ENCODE data around the gene PAF1. TPM values are rescaled to one million over a fixed set of nuclear protein-coding genes. Genes with fewer than 3 reads are reported as not detected.

PAF1 gene
- polyA plus RNA-seq, 3 donors: 22.7 to 37.8 (median 25.2) TPM

DNA sequence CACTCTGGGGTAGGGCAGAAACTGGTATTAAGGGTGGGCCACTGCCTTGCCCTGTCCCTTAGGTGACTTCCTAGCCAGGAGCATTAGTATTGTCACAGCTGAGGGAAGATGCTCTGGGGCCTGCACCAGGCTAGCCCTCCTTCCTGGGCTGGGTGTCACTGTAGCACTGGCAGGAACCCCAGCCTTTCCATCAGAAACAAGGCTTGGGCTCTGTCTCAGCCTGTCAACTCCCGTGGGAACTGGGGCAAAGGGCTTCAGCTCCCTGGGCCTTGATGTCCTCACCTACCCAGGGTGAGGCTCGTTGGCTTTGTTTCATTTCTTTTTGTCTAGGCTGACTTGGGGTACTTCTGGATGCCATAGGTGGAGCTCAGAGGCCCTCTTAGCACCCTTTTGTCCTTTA is 18.0 kb downstream of the PAF1 start:
- H3K27ac ChIP-seq (ENCODE audit: low read depth in 1 of 2, low read length in 2 of 2): no peak overlapping the region
- peaks cover 91 to 100% of the 10 kb centered on the region in 2 donors for H3K36me3 ChIP-seq (replicated peaks in 1 of 2; ENCODE audit: control insufficient read depth in 1 of 2, insufficient read depth in 2 of 2, low read length in 2 of 2)
- H3K4me1 ChIP-seq (ENCODE audit: control insufficient read depth in 1 of 2, insufficient read depth in 2 of 2, low read length in 2 of 2): no peaks in the 10 kb centered on the region
- DNase-seq: no peak
- H3K9ac ChIP-seq (ENCODE audit: insufficient read depth, low read length, poor library complexity, severe bottlenecking): no peak overlapping the region
- no peak overlapping the region for H3K4me3 Mint-ChIP-seq
- no peaks in the 10 kb centered on the region for H4K20me1 ChIP-seq (ENCODE audit: insufficient read depth, low read length)
- H3K4me1 Mint-ChIP-seq: no peaks in the 10 kb centered on the region
- H3K9me3 Mint-ChIP-seq: no peaks in the 10 kb centered on the region
- no peaks in the 10 kb centered on the region for H3K79me2 ChIP-seq (ENCODE audit: insufficient read depth, low read length)
- H3K27ac Mint-ChIP-seq: peak overlapping the region in 1 of 7 donors; percentile 76
- 100% methylated on average over 2 of the region's 2 CpGs for WGBS (ENCODE audit: insufficient coverage)
- intact Hi-C loops (cut with micrococcal nuclease): no loop called here
- peaks cover 0 to 2% (median 0%) of the 10 kb centered on the region in 3 donors for H3K27me3 Mint-ChIP-seq (ENCODE audit: low read depth in 3 of 3)
- H3K4me3 ChIP-seq (replicated peaks in 1 of 3; ENCODE audit: low read depth in 2 of 3, low read length in 3 of 3): no peak overlapping the region
- H3K9me3 ChIP-seq (replicated peaks in 1 of 2; ENCODE audit: control insufficient read depth in 1 of 2, insufficient read depth in 1 of 2, low read length in 2 of 2): no peaks in the 10 kb centered on the region
- no peak overlapping the region for H3K4me2 ChIP-seq (replicated peaks; ENCODE audit: extremely low read depth, low read length, poor library complexity, severe bottlenecking)
- TF ChIP-seq, protein P1, sequence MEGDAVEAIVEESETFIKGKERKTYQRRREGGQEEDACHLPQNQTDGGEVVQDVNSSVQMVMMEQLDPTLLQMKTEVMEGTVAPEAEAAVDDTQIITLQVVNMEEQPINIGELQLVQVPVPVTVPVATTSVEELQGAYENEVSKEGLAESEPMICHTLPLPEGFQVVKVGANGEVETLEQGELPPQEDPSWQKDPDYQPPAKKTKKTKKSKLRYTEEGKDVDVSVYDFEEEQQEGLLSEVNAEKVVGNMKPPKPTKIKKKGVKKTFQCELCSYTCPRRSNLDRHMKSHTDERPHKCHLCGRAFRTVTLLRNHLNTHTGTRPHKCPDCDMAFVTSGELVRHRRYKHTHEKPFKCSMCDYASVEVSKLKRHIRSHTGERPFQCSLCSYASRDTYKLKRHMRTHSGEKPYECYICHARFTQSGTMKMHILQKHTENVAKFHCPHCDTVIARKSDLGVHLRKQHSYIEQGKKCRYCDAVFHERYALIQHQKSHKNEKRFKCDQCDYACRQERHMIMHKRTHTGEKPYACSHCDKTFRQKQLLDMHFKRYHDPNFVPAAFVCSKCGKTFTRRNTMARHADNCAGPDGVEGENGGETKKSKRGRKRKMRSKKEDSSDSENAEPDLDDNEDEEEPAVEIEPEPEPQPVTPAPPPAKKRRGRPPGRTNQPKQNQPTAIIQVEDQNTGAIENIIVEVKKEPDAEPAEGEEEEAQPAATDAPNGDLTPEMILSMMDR (IDR thresholded peaks at IDR 0.05): no peak
- no peak overlapping the region for H2AFZ ChIP-seq (ENCODE audit: insufficient read depth, low read depth, low read length, poor library complexity, severe bottlenecking)
- no peaks in the 10 kb centered on the region for H3K27me3 ChIP-seq (ENCODE audit: control insufficient read depth in 2 of 2, insufficient read depth in 2 of 2, low read length in 2 of 2)
- H3K36me3 Mint-ChIP-seq: peaks cover 83 to 91% of the 10 kb centered on the region in 2 donors

DNA sequence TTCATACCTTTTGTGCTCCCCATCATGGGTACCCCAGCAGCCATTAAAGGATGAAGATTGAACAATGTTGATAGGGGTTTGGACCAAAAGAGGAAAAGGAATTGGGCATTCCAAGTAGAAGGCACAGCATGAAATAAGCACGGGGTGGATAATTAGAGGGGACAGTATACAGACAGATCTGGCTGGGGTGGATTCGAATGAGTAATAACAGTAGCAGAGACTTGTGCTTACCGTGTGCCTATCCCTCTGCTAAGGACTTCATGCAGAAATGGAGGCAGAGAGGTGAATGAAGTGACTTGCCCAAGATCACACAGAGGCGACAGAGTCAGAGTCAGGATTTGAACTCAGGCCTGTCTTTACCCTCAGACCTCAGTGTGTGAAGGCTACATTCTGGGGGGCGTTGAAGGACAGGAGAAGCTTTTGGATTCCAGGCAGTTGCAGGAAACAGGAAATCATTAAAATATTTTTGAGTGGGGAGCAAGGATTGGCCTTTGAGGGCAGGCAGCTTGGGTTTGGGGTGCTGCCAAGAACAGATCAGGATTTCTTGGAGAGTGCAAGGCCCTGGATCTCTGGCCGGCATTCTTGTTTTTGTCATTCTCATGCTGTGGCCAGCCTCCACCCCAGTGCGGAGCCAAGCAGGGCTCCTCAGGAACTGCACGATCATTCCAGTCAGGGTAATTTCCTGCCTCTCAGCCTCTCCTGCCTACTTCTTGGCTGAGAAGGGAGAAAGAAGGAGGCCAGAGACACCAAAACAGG is 18.7 kb downstream of the PAF1 start:
- 77% methylated on average over 6 of the region's 8 CpGs for WGBS (ENCODE audit: insufficient coverage)
- TF ChIP-seq, protein P1 (IDR thresholded peaks at IDR 0.05): no peak
- Histone ChIP-seq H3K4me3 (replicated peaks in 1 of 3; ENCODE audit: low read depth in 2 of 3, low read length in 3 of 3) (no peak overlapping the region), H3K36me3 (replicated peaks in 1 of 2; ENCODE audit: control insufficient read depth in 1 of 2, insufficient read depth in 2 of 2, low read length in 2 of 2) (peaks cover 85 to 99% of the 10 kb centered on the region in 2 donors), H4K20me1 (ENCODE audit: insufficient read depth, low read length) (no peaks in the 10 kb centered on the region), H3K9me3 (replicated peaks in 1 of 2; ENCODE audit: control insufficient read depth in 1 of 2, insufficient read depth in 1 of 2, low read length in 2 of 2) (no peaks in the 10 kb centered on the region), H2AFZ (ENCODE audit: insufficient read depth, low read depth, low read length, poor library complexity, severe bottlenecking) (no peak overlapping the region), H3K27me3 (ENCODE audit: control insufficient read depth in 2 of 2, insufficient read depth in 2 of 2, low read length in 2 of 2) (no peaks in the 10 kb centered on the region), H3K79me2 (ENCODE audit: insufficient read depth, low read length) (no peaks in the 10 kb centered on the region), H3K4me1 (ENCODE audit: control insufficient read depth in 1 of 2, insufficient read depth in 2 of 2, low read length in 2 of 2) (no peaks in the 10 kb centered on the region), H3K4me2 (replicated peaks; ENCODE audit: extremely low read depth, low read length, poor library complexity, severe bottlenecking) (no peak overlapping the region), H3K27ac (ENCODE audit: low read depth in 1 of 2, low read length in 2 of 2) (no peak overlapping the region), H3K9ac (ENCODE audit: insufficient read depth, low read length, poor library complexity, severe bottlenecking) (no peak overlapping the region)
- H3K36me3 Mint-ChIP-seq: peaks cover 78 to 87% of the 10 kb centered on the region in 2 donors
- peak overlapping the region in 2 of 7 donors; percentile 37 to 68 for H3K27ac Mint-ChIP-seq
- DNase-seq: no peak
- H3K4me3 Mint-ChIP-seq: no peak overlapping the region
- intact Hi-C loops (cut with micrococcal nuclease): no loop called here
- H3K4me1 Mint-ChIP-seq: no peaks in the 10 kb centered on the region
- peaks cover 0 to 2% (median 0%) of the 10 kb centered on the region in 3 donors for H3K27me3 Mint-ChIP-seq (ENCODE audit: low read depth in 3 of 3)
- no peaks in the 10 kb centered on the region for H3K9me3 Mint-ChIP-seq
